Fibroblast of pulmonary artery (primary cell): ENCODE data around the gene CADM1.

Experiments used
- DNase-seq: peaks from one replicate; pipeline ENCODE4 v3.0.0-alpha.2; 2010; ENCODE audit warnings: low read depth
- H3K4me3 ChIP-seq: replicated peaks from 2 replicates; pipeline ENCODE4 v1.5.1; 2011; ENCODE audit warnings: low read depth, mild to moderate bottlenecking, control low read depth, low read length, moderate library complexity
- TF ChIP-seq, protein P1 (sequence below): IDR thresholded peaks from 2 replicates; pipeline ENCODE4 v1.5.1; 2011; ENCODE audit warnings: mild to moderate bottlenecking, control low read depth, low read length, inconsistent platforms; ENCODE audit errors: missing control alignments

The CADM1 gene

GRCh38 chr11:115144914-115145313, 359.3 kb downstream of the CADM1 start:
- no peak for DNase-seq
- TF ChIP-seq, protein P1, sequence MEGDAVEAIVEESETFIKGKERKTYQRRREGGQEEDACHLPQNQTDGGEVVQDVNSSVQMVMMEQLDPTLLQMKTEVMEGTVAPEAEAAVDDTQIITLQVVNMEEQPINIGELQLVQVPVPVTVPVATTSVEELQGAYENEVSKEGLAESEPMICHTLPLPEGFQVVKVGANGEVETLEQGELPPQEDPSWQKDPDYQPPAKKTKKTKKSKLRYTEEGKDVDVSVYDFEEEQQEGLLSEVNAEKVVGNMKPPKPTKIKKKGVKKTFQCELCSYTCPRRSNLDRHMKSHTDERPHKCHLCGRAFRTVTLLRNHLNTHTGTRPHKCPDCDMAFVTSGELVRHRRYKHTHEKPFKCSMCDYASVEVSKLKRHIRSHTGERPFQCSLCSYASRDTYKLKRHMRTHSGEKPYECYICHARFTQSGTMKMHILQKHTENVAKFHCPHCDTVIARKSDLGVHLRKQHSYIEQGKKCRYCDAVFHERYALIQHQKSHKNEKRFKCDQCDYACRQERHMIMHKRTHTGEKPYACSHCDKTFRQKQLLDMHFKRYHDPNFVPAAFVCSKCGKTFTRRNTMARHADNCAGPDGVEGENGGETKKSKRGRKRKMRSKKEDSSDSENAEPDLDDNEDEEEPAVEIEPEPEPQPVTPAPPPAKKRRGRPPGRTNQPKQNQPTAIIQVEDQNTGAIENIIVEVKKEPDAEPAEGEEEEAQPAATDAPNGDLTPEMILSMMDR: no peak
- no peak overlapping the region for H3K4me3 ChIP-seq

DNA sequence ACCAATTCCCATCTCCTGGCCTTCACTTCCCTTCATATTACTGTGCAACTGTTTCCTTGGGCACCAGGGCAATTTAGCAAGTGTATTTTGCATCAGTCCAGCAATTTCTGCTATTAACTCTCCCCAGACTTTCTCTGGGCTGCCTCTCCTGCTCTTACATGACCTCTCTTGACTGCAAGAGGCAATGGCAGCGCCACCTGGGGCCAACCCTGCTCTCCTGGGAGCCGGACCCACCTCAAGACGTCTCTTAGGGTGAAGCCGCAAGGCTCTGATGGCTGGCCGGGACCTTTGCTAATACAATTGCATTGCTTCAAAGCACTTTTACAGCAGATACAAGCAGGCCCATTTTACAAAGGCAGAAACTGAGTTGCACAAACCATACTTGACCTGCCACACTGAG, 360.2 kb downstream of the CADM1 start:
- TF ChIP-seq, protein P1: no peak
- DNase-seq: no peak
- H3K4me3 ChIP-seq: no peak overlapping the region

GRCh38 chr11:115141231-115142114, 362.7 kb downstream of the CADM1 start:
- no peak for DNase-seq
- TF ChIP-seq, protein P1: no peak
- H3K4me3 ChIP-seq: no peak overlapping the region

DNA sequence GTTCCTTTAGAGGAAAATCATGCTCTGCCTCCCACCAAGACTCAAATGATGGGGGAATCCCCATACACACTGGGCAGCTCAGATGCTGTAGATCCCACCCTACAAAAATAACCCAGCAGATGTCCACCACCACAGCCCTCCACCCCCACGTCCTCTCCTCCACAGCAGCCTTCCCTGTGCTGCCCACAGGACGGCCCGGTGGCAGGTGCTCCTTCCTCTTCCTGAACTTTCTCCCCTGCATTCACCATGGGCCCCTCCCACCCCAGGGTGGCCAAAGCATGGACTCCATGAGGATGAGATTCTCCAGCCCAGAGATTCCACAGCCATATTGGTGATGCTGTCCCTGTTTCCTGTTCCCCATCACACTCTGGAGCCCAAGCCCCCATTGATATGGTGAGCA, 368.3 kb downstream of the CADM1 start:
- DNase-seq: no peak
- no peak overlapping the region for H3K4me3 ChIP-seq
- TF ChIP-seq, protein P1: no peak

- no peak for DNase-seq
- no peak overlapping the region for H3K4me3 ChIP-seq
- TF ChIP-seq, protein P1: no peak
These were observed 369.3 kb downstream of the CADM1 start for GRCh38 chr11:115134926-115135325.

GRCh38 chr11:115133475-115134209, 370.6 kb downstream of the CADM1 start:
- no peak overlapping the region for H3K4me3 ChIP-seq
- TF ChIP-seq, protein P1: no peak
- no peak for DNase-seq
